Heart left ventricle (tissue), 13 donors: ENCODE measurements around the gene RPTOR.

Experiments
- CTCF ChIP-seq, 12 donors: fragments of 200-600 bp; sonication (generic) in 4 of 12; IDR thresholded peaks; one replicate each; pipeline versions ENCODE4 v1.5.0 to v1.8.0; 2018 to 2022; ENCODE audit warnings: antibody characterized with exemption in 12 of 12, mild to moderate bottlenecking in 5 of 12
- POLR2A ChIP-seq, 2 donors: fragments of 450-650 bp; IDR thresholded peaks; one replicate each; pipeline ENCODE4 v1.6.1; 2017; ENCODE audit warnings: antibody characterized with exemption in 2 of 2, mild to moderate bottlenecking in 2 of 2, moderate library complexity in 2 of 2
- donor health status: ischemic (EF 13 %, LVEDD 7.1; RV severe dilation, severe dysfunction).
- donor health status: DM: no; HTN: yes; CAD: no.
- donor health status: DM: no; HTN: no; CAD: no.
- donor health status: ischemic (EF 25% LVEDD 6.9; RV normal size, moderate dysfunction).
- donor health status: ischemic (EF 25% LVEDD 5.7; RV mildly dilated, moderate dysfunction).
- donor health status: ischemic (EF 35%, LVEDD 5.7; RV mildly dilated, moderate dysfunction).
- donor health status: nonischemic (EF 11% LVEDD 7.7; RV severe dilation, severe dysfunction).
- donor health status: DM: yes; HTN: yes; CAD: no.
- donor health status: PGD.
- donor health status: ischemic (EF 29% LVEDD 5.4; RV normal size, mild dysfunction).
- donor health status: nonischemic (EF 23%, LVEDD 6.1; RV moderate dilation, normal function).

GRCh38 chr17:80729016-80729415 lies 184.4 kb downstream of the RPTOR start:
- TF ChIP-seq CTCF (IDR thresholded peaks at IDR 0.05) (no peak), POLR2A (IDR thresholded peaks at IDR 0.05) (no peak)
